Endometrial microvascular endothelial cells (primary cell): Measurements from ENCODE around the gene NATD1. TPM values are rescaled to one million over a fixed set of nuclear protein-coding genes. Genes with fewer than 3 reads are reported as not detected.

Experiments used
- in situ Hi-C: cut with HindIII; loops from 2 replicates; pipeline ENCODE4 v1.10.0; 2017; ENCODE audit warnings: low sequenced_read_pairs, low pct_unique_long_range_greater_than_20kb; ENCODE audit errors: inconsistent ontology term
- total RNA-seq: library from RNA; depleted of rRNA; stranded (reverse); fragments of >200 nt; gene quantifications from one replicate; pipeline ENCODE4 v1.2.3, GENCODE V29; 2015; ENCODE audit errors: inconsistent ontology term

NATD1 gene
- 3.0 TPM for total RNA-seq

- in situ Hi-C loops = no loop called here
Measured at GRCh38 chr17:21252796-21253645, at the start of gene NATD1. Gene NATD1 (minus strand): TSS chr17:21253410. CDS start chr17:21253264, 146 bp downstream.

GRCh38 chr17:21301593-21302550 is 48.7 kb upstream of the NATD1 start:
- in situ Hi-C loops = no loop called here

- in situ Hi-C loops = no loop called here
Measured at GRCh38 chr17:21300601-21301571, 47.7 kb upstream of the NATD1 start.

- in situ Hi-C loops = no loop called here
Measured at GRCh38 chr17:21299981-21300600, 46.9 kb upstream of the NATD1 start.

- in situ Hi-C loops = no loop called here
Measured at GRCh38 chr17:21298983-21299519, 45.8 kb upstream of the NATD1 start.

- in situ Hi-C loops = no loop called here
Measured at GRCh38 chr17:21298056-21298982, 45.1 kb upstream of the NATD1 start.

GRCh38 chr17:21297597-21297996 is 44.4 kb upstream of the NATD1 start:
- in situ Hi-C loops = no loop called here

- in situ Hi-C loops = no loop called here
Measured at GRCh38 chr17:21297026-21297520, 43.9 kb upstream of the NATD1 start.

GRCh38 chr17:21296097-21297025 is 43.2 kb upstream of the NATD1 start:
- in situ Hi-C loops = no loop called here

GRCh38 chr17:21295036-21295952 is 42.1 kb upstream of the NATD1 start:
- in situ Hi-C loops = no loop called here

GRCh38 chr17:21294321-21295035 is 41.3 kb upstream of the NATD1 start:
- in situ Hi-C loops = no loop called here

- in situ Hi-C loops = no loop called here
Measured at GRCh38 chr17:21293831-21294210, 40.6 kb upstream of the NATD1 start.

- in situ Hi-C loops = no loop called here
Measured at GRCh38 chr17:21292867-21293830, 39.9 kb upstream of the NATD1 start.
